ENCODE measurements around the gene HGFAC.

DNA sequence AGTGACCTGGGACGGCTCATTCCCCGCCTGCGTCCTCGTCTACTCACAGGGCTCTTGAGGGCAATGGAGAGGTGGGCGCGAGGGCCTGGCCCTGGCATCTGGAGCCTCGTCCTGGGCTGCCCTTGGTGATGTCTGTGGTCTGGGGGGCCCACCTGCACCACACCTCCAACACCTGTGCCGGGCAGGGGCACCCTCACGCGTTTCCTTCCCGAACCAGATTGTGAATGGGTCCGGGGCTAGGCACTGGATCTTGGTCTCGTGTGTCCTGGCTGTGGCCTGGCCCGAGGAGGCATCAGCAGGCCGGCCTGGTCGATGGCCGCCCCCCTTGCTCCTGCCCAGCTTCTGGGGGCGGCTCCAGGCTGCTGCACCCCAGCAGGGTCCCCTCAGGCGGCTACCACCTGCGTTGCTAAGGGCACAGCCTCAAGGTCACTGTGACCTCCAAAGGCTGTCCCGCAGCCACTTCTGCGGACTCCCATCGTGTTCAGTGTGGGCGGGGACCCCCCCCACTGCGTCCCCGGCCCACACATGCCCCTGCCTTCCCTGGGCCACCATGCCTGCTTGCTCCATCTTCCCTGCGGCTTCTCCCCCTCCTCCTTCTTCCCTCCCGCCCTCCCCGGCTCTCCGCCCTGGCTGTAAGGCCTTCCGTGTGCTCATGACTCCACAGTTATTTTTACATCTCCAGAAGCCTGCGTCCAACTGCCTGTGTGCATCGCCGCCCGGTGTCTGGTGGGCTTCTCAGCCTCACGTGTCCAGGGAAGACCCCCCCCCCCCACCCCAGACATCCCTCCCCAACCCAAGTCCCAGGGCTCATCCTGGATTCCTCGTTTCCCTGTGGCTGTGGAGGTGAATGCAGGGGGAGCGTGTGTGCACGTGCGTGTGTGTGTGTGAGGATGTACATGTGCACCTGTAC, 25.2 kb downstream of the HGFAC start:
- TF ChIP-seq, protein P1, sequence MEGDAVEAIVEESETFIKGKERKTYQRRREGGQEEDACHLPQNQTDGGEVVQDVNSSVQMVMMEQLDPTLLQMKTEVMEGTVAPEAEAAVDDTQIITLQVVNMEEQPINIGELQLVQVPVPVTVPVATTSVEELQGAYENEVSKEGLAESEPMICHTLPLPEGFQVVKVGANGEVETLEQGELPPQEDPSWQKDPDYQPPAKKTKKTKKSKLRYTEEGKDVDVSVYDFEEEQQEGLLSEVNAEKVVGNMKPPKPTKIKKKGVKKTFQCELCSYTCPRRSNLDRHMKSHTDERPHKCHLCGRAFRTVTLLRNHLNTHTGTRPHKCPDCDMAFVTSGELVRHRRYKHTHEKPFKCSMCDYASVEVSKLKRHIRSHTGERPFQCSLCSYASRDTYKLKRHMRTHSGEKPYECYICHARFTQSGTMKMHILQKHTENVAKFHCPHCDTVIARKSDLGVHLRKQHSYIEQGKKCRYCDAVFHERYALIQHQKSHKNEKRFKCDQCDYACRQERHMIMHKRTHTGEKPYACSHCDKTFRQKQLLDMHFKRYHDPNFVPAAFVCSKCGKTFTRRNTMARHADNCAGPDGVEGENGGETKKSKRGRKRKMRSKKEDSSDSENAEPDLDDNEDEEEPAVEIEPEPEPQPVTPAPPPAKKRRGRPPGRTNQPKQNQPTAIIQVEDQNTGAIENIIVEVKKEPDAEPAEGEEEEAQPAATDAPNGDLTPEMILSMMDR (IDR thresholded peaks at IDR 0.05), result no peak
- TF ChIP-seq POLR2A (IDR thresholded peaks at IDR 0.05) (no peak), EP300 (IDR thresholded peaks at IDR 0.05) (no peak)

Data from upper lobe of left lung (tissue), 4 donors.